COR-L47 (cell line): ENCODE results near the gene DDX17.
"Not testable (repeated sequence)": the region's sequence is repeated elsewhere in the genome, so short reads cannot be mapped to it uniquely, and the experiment has no call there.

ENCODE experiments used
- DNase-seq: peaks from one replicate; lab custom pipeline; 2025; lab: John Stamatoyannopoulos, UW

The DDX17 gene

GRCh38 chr22:38491707-38492348, 14.3 kb downstream of the DDX17 start:
- no peak for DNase-seq

- DNase-seq, result no peak
Observed at GRCh38 chr22:38490915-38491314, 15.2 kb downstream of the DDX17 start.

DNA sequence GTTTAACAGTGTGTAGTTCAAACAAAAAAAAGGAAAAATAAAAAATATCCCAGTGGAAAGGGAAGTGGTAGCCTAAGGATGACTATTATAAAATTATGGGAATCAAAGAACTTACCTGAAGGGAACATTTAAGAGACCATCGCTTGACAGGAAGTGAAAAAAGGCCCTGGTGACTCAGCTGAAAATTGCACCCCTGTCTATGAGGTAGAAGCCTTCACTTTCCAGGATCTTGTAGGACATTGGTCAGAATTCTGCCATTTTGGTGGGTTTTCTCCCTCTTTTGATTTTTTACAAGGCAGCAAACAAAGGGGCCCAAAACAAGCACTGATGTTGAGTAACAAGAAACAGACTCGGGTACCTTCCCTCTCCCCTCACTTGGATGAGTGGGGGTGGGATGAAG, 15.6 kb downstream of the DDX17 start:
- no peak for DNase-seq

GRCh38 chr22:38489561-38490145, 16.5 kb downstream of the DDX17 start:
- DNase-seq, result no peak

GRCh38 chr22:38489142-38489541, 17.0 kb downstream of the DDX17 start:
- DNase-seq, result no peak

GRCh38 chr22:38487946-38488345, 18.2 kb downstream of the DDX17 start:
- no peak for DNase-seq

- DNase-seq, result no peak
Observed at GRCh38 chr22:38485783-38486182, 20.3 kb downstream of the DDX17 start.

- DNase-seq, result no peak
Observed at GRCh38 chr22:38484244-38484643, 21.9 kb downstream of the DDX17 start.

DNA sequence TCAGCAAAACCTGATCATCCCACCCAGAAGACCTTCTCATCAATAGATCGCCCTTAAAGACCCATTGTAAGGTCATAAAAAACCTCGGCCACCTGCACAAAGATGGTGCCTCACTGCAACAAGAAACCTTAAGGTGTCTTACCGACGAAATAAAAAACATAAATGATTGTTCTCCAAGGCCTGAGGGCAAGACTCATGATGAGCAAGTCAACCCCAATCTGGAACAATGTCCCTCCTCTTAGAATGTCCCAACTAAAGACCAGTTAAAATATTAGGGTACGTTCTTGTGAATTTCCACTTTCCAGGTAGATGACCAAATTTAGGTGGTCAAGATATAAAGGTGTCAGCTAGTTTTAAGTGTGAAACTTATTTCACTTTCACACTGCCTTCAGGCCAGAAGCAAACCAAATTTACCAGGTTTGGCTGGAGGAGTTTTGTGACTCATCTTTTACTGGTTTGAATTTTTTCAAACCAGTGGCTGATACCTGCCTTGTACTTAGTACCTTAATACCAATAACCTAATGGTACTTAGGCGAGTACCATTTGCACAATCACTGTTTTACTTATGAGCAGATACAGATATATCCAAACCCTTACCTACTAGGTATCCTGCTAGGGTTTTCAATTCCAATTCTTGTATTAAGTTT, 23.3 kb downstream of the DDX17 start:
- DNase-seq, result no peak

GRCh38 chr22:38481871-38482332, 24.2 kb downstream of the DDX17 start:
- DNase-seq, result no peak

GRCh38 chr22:38481162-38481870, 24.8 kb downstream of the DDX17 start:
- no peak for DNase-seq

DNA sequence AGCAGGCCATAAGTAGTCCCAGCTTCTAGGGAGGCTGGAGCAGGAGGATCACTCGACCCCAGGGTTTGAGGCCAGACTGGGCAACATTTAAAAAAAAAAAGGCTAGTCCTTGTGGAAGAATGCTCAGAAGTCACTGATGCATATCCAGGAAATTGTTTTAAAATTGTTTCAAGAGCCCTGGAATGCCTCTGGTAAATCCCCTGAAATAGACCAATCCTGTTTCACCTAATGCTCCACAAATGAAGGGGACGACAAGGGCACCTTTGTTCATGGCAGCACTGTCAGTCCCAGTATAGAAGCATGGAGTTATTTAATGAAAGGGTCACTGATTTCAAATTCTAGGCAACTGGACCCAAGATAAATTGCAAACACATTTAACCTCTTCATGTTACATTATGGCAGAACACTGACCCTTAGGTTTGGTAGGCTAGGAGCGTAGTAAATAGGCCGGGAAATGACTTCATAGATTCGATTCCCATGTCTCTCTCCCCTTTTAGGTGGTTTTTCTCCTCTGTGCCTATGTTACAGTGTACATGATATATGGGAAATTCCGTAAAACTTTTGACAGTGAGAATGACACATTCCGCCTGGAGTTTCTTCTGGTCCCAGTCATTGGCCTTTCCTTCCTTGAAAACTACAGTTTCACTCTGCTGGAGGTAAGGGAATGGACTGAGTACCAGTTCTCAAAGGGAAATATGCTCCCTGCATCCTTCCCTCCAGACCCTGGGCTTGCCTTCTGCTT, 26.8 kb downstream of the DDX17 start:
- DNase-seq, result no peak

DNA sequence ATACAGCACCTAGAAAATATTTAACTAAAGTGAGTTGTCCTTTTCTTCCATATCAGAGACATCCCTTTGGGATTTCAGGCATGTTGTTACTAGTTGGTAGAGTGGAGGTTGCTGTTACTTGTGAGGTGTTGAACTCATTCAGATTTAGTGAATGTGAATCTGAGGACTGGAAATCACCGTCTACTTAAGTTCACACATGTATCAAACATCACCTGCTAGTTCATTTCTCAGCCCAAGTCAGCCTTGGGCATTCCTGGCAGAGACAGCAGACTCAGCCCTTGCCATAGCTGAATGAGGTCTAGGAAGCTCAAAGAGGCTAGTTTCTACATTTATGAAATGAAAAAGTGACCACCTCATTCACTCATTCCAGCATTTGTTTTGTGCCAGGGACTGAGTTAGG, 28.5 kb downstream of the DDX17 start:
- DNase-seq, result no peak

- no peak for DNase-seq
Observed at GRCh38 chr22:38474003-38474607, 32.0 kb downstream of the DDX17 start.

DNA sequence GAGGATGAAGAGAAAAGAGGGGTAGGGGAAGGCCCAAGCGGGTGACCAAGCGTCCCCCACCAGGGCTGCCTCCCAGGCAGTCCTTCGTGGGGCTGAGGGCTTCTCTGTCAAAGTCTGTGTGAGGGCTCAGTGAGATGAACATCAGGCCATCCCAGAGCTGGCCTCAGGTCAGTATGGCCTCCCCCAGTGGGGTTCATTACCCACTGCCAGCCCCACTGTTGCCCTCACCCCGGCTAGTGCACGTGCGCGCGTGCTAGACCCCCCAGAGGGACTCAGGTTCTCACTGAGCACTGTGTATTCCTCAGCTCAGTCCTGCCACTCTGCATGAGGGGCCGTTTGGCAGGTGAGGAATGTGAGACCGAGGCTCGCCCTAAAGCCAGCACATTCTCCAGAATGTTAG, 34.9 kb downstream of the DDX17 start:
- DNase-seq, result no peak

GRCh38 chr22:38470179-38470578, 35.9 kb downstream of the DDX17 start:
- not testable (repeated sequence) for DNase-seq

GRCh38 chr22:38469306-38469781, 36.8 kb downstream of the DDX17 start:
- no peak for DNase-seq

DNA sequence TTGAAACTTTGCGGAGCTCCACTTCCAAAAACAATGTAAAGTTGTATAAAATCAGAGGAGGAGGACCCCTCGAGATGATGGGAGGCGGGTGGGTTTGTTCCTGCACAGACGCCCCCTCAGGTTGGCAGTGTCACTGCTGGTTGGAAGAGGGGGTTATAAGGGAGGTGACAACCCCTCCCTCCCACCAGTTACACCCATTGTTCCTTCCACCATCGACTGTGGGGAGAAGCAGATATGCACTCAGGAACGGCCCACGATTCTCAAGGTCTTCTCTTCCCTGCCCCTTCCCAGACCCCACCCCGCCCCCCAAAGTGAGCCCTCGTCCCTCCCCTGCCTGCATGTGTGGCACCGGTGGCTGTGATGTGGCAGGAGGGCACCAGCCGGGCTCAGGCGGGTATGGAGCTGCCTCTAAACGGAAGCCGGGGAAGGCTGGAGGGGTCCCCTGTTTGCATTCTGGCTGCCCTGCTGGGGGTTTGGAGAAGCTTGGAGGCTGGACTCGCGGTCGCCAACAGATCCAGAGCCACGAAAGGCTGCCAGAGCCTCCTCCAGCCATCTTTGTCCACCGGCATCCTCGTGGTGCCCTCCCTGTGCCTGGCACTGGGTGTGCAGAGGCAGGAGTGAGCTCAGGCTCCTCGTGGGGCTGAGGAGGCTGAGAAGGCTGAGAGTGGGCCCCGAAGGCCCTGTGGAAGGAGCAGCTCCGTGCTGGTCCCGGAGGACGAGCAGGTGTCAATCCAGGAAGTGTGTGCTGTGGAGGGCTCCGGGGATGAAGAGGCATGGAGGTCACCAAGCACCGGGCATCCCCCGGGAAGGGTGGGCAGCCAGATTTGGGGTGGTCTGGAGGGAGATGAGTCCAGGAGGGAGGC, 37.4 kb downstream of the DDX17 start:
- no peak for DNase-seq

GRCh38 chr22:38467904-38468442, 38.1 kb downstream of the DDX17 start, which contains the start of gene KDELR3:
Gene KDELR3, plus strand, starts transcription at chr22:38468096. Its CDS starts 138 bp downstream, at chr22:38468234.
- DNase-seq, result no peak

- DNase-seq, result no peak
Observed at GRCh38 chr22:38467438-38467903, 38.6 kb downstream of the DDX17 start.
